NCI-H82 (cell line): ENCODE data around the gene C12orf60.
A peak's percentile ranks its signal among the peaks of the same experiment; 100 is the strongest.
"Not testable (repeated sequence)": the region's sequence is repeated elsewhere in the genome, so short reads cannot be mapped to it uniquely, and the experiment has no call there.

ENCODE experiments used
- DNase-seq: peaks from one replicate; lab custom pipeline; 2025; lab: John Stamatoyannopoulos, UW

C12orf60 gene, protein sequence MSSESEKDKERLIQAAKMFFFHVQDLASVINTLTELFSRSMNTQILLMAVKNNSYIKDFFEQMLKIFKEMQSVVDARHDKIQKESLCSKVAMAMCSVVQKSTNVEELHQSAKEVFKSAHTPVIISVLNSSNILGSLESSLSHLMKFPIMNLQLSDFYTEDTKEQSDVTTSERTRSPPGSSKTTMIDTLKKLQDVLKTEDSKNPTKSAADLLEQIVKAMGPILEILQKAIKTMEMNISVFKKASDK

DNA sequence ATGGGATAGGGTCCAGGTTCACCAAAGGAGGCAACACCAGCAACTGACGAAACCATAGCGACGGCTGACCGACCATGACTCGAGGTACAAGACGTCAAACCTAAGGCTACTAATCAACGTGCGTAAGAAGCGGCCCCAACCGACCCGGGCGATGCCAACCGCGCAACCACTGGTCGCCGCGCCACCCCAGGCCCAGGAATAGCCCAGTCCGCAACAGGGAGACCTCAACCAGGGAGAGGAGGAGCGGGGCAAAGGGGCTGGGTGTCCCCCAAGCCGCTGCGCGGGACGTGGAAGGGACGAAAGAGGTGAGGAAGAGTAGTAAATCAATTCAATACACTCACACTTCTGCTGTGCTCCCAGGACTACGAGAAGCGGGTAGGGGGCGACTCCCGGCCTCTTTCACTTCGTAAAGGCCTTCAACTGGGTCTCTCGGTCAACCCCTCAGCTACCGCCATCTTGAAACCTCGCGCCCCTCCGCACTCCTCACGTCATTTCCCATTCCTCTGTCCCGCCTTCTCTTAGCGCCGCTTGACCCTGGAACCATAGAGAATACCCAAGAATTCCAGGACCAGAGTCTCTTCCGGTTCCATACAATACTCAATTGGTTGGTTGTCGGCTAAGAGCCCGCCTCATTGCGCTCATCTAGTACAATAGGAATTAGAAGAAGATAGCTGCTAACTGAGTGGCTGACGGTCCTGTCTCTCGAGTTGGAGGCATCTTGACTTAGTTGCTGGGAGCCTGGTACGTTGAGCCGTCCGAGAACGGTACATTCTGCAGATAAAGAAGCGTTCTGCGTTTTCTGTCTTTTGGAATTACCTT is at the start of gene C12orf60, which contains the start of gene WBP11:
Gene C12orf60, plus strand, starts transcription at position 660 of the 819 bp plus-strand sequence. CDS start 19,266 bp downstream, outside the sequence.
Gene WBP11, minus strand, starts transcription at position 468 of the 819 bp plus-strand sequence. CDS start 2,095 bp downstream, outside the sequence.
- peak; percentile 100 for DNase-seq

DNA sequence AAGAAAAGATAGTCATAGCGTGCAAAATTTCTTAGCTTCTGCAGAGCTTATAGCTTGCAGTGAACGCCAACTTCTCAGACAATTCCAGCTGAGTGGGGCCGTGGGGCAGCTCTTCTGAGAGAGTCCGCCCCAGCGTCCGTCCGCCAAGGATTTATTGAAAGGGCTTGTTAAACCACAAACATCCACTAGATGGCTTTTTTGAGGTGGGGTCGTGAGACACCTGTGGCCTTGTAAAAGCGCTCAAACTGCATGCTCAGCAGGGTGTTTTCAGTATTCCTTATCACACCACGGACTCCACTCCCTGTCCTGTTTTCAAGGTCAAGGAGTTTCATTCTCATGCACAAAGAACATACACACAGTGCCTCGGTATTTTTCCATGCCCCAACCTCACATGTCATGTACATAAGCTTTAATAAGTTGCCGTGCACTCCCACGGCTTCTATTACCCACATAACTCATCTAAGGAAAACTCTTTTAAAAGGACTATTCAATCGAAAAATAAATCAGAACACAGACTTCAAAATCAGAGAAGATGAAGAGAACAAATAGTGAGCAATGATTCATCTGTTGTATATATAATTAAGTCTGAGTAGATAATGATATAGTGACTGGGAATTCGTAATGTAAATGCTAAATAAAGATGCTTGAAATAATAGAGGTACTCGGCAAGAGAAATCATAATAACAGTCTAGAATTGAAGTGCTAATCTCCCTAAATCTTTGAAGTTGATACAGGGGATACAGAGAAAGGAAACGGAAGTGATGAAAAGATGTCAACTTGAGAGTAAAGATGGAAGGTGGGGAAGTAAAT is 46.9 kb upstream of the C12orf60 start:
- DNase-seq, result peak; percentile 33

DNA sequence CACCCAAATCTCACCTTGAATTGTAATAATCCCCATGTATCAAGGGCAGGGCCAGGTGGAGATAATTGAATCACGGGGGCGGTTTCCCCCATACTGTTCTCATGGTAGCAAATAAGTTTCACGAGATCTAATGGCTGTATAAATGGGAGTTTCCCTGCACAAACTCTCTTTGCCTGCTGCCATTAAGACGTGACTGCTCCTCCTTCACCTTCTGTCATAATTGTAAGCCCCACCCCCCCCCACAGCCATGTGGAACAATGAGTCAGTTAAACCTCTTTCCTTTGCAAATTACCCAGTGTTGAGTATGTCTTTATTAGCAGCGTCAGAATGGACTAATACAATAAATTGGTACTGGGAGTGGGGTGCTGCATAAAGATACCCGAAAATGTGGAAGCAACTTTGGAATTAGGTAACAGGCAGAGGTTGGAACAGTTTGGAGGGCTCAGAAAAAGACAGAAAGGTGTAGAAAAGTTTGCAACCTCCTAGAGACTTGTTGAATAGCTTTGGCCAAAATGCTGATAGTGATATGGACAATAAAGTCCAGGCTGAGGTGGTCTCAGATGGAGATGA is 43.7 kb upstream of the C12orf60 start:
- not testable (repeated sequence) for DNase-seq

DNA sequence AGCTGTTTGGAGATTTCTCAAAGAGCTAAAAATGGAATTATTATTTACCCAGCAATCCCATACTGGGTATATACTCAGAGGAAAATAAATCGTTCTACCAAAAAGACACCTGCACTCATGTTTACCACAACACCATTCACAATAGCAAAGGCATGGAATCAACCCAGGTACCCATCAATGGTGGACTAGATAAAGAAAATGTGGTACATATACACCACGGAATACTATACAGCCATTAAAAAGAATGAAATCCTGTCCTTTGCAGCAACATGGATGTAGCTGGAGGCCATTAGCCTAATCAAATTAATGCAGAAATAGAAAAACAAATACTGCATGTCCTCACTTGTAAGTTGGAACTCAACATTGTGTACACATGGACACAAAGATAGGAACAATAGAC is 38.1 kb upstream of the C12orf60 start:
- no peak for DNase-seq

DNA sequence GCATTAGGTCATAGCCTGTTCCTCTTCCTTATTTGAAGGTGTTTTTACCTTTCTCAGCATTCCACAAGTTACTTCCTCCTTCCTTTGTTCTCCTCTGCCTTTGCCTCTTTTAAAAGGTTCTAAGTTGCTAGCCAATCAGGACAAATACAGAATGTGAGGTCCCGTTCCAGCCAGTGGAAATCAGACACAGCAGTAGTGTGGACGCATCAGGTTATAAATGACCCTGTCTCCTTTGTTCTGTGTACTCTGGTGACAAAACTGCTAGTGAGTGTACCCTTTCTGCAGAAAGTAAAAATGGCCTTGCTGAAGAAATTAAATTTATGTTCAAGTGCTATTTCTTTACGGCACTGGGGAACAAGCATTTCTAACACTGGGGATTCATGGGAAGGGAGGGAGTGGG is 37.5 kb upstream of the C12orf60 start:
- DNase-seq, result not testable (repeated sequence)

DNA sequence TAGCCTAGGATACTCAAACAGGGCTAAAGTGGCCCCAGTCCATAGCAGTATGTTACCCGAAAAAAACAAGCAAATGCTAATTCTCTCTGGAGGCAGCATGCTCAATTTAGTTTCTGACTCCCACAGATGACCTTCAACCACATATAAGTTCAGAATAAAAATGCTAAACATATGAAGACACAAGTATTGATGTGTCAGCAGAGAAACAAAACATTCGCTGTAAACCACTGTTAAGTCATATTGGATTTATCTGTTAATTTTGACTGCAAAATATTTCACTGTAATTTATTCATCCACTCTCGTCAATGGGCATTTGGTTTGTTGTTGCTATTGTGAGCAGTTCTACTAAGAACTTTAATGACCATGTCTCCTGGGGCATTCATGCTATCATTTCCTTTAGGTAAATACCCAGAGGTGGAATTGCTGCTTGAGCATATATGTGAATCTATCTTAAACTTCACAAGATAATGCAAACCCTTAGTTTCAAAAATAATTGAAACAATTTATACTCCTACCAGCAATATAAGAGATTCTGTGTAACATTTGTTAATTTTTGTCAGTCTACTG is 36.7 kb upstream of the C12orf60 start:
- DNase-seq, result no peak

DNA sequence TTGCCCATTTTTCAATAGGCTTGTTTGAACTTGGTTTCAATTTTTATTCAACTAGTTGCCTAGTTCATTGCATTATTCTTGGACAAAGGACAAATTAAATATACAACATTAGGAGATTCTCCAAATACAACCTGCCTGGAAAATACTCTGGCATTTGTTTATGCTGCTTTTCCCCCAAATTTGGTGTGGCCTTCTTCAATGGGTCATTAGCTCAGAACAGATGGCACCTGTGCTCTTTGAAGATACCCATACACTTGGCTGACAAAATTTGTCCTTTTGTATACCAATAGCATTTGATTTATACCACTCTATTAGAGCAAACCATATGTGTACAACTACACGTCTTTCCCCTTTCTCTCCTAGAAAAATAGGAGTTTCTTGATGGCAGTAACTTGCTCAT is 35.9 kb upstream of the C12orf60 start:
- no peak for DNase-seq

DNA sequence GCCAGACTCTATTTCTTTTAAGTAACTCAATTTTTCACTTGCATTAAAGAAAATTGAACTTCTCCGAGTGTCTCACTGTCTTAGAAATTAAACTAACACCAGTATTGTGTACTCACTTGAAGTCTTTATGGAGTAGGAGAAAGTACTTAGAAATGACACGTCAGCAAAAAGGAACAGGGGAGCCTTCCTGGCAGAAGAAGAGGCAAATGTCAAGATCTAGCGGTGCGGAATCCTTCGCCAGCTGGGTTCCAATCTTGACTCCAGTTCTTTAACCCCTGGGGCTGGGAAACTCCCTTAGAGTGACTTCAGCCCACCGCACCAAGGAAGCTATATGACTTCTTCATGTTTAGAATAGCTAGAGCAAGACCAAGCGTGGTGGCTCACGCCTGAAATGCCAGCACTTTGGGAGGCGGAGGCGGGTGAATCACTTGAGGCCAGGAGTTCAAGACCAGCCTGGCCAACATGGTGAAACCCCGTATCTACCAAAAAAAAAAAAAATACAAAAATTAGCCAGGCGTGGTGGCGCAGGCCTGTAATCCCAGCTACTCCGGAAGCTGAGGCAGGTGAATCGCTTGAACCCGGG is 34.6 kb upstream of the C12orf60 start:
- DNase-seq, result peak; percentile 13

DNA sequence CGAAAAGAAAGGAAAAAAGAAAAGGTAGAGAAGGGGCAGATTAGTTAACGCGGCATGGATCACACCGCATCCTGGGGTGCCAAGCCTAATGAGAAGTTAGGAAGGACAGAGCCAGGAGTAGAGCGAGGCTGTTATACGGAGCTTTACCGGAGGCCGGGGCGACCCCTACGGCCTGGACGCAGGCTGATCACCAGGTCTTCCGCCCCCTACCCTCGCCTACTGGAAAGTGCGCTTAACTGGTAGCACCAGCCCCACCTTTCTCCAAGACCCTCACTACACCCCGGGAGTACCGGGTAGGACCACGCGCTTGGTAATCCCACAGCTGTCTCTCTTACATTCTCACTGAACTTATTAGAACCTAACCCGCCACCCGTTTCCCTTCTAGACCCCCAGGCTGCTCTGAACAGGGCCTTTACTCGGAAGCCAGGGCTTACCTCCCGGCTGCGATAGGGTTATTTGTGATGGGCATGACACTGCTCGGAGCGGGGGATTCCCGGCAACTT is 34.0 kb upstream of the C12orf60 start:
- DNase-seq, result peak; percentile 83

DNA sequence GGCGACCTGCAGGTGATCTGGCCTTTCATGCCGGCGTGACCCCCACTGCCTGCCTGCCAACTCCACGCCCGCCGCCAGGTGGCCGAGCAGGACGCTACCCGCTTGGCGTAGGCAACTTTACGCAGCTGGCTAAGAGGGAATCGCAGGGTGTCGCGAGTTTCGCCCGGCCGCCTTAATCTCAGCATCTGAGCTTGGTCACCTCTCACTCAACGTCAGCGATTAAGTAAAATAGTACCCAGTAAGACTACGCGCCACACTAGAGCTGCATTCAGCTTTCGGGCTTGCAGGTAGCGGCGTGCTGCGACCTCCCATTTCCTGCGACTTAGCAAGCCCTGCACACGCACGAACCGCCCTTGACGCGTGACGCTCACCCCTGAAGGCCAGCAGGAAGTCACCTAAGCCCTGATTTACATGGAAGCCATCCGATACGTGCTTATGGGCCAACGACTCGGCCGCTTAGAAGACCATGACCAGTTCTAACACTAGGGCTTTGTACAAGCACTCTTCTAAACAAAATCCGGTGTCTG is 33.4 kb upstream of the C12orf60 start:
- DNase-seq, result peak; percentile 95

DNA sequence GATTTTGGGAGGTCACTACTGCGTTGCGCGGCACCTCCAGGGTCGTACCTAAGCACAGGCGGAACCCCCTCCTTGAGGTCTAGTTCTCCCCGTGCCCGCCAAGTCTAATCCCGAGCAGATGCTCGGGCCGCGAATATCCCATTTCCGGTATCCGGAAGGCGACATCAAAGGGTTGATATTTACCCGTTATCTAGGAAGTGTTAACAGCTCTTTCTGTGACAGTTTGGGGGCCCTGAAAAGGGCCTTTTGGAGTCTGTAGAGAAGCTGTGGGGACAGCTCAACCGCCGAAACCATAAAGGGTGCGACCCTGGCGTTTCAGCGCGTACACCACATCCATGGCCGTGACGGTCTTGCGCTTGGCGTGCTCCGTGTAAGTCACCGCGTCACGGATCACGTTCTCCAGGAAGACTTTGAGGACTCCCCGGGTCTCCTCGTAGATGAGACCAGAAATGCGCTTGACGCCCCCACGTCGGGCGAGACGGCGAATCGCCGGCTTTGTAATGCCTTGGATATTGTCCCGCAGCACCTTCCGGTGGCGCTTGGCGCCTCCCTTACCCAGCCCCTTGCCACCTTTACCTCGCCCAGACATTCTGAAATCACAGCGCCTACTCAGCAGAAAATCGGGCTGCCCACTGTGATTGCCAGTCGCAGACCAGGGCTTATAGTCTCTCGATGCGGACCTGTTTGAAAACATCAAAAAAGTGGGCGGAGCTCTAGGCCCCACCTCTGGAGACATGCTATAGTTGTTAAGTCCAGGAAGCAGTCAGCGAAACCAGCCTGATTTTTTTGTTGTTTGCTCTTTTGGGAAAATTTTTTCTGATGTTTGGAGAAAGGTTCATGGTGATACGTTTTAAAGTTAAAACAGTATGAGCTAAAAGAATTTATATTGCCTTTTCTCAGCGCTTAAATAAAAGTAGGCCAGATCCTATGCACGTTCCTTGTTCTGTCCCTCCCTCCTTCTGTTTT is 32.7 kb upstream of the C12orf60 start:
- DNase-seq, result peak; percentile 93

DNA sequence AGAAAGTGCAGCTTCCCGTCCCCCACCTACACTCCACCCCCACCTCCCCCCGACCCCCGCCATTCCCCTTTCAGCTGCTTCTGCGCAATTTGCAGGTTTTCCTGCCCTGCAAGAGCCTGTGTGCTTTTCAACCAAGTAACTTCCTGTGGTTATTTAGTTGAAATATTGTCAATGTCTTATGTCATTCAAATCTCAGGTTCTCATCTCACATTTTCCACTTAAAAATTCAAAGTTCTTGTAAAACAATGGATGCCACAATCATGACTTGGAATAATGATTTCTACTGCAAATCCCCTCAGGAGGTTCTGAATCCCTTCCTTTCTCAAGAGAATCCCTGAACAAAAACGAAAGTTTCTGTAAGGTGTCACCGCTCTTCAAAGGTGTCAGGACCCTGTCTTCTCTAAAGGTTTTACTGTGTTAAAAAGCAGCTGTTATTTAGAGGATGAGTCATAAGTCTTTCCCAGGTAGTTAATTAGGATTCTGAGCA is 31.8 kb upstream of the C12orf60 start:
- DNase-seq, result no peak

DNA sequence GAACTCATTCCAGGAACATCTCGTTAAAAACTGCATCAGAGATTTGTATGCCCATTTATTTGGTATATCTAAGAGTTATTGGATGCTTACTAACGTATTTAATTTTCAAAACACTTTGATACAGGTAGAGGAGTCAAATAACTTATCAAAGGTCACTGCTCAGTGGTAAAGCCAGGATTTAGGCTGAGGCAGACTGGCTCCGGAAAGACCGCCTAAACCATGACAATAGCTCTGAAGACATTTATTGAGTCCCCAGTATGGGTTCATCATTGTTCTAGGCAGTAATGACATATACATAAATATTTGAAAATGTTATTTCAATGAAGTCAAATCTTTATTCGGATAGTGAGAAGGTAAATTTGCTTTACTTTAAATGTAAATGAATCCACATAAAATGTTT is 30.5 kb upstream of the C12orf60 start:
- no peak for DNase-seq

DNA sequence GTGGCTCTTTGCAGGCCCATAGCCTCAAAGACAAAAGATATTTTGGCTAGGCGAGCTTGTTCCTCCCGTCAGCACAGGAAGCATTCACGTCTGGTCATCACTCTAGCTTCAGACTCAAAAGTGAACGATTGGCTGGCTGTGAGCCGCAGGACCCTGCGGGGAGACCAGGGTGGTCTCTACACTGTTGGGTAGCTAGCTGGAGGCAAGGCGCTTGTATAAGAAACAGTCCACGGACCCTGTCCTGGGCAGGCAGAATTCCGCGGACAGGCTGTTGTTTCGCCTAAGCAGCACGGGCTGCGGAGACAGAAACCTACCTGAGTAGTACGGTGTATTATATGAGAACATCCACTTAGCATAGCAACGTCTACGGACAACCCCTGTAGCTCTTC is 29.8 kb upstream of the C12orf60 start:
- no peak for DNase-seq

DNA sequence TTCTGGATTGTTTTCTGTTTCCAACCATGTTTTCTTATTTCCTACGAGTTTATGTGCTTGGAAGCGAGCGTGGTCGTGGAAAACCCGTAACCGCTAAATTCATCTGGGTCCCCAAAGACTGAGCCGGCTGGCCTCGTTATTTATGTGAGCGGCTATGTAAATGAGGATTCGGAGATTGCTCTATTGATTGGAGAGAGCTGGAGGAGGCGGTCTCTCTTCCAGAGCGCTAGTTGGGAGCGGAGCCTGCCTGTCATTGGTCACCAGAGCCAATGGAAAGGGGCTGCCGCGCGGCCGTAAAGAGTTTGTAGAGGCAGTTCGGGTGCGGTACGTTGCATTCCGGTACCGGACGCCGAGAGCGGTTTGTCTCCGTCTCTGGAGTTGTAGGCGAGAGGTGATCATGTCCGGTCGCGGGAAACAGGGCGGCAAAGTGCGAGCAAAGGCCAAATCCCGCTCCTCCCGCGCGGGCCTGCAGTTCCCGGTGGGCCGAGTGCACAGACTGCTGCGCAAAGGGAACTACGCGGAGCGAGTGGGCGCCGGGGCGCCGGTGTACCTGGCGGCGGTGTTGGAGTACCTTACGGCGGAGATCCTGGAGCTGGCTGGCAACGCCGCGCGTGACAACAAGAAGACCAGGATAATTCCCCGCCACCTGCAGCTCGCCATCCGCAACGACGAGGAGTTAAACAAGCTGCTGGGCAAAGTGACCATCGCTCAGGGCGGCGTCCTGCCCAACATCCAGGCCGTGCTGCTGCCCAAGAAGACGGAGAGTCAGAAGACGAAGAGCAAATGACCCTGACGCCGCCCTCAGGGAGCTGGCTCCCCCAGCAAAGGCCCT is 29.2 kb upstream of the C12orf60 start:
- peak; percentile 71 for DNase-seq

DNA sequence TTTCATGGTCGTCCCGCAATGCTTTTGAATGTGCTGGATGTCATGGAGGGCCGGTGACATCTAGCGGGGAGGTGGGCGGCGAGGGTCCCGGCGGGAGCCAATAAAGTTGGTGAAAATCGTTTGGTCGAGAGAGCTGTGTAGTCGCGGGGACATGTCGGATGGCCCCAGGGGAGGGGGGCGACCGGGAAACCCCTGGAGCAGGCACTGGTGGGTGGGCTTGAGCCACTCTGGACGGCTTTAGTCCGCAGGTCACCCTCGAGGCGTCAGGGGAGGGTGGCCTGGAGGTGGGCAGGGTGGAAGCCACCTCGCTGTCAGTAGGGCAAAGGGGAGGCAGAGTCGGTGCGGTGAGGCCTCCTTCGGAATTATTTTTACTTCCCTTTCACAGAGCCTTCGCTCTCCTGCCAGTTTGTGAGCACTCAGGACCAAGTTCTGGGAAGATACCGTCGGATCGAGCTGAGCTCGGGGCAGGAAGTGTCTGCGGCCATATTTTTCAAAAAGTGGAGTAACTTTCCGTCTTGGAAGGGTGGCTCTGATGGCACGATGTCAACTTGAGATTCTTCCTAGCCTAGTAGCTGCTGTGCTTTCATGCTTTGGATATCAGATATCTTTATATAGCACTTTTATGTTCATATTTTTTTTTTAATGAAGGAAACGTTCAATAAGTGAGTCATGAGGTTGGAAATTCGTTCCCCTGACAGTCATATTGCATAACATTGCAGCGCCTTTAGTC is 28.4 kb upstream of the C12orf60 start:
- DNase-seq, result no peak

DNA sequence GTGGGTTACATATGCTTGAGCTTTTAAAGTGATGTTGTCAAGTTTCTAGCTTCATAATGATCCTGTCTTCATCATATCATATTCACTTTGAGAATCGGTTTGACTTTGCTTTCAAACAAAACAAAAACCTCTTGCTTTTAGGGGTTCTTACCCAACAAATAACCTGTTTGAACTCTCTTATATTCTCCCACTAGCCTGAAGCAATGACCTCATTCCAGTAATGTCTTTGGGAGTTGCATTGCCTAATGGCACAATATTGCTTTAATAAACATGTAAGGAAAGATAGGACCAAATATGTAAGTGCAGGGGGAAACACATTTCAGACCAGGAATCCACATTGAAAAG is 27.9 kb upstream of the C12orf60 start:
- DNase-seq, result no peak
